GM12865 (cell line): ENCODE data around the gene RAP1GAP2.

Source experiments
- DNase-seq: peaks from one replicate; pipeline ENCODE4 v3.0.0; 2010; ENCODE audit warnings: low read depth
- H3K4me3 ChIP-seq: 2 replicates; pipeline ENCODE4 v1.5.1; 2011; ENCODE audit warnings: mild to moderate bottlenecking, low read depth, low read length, control low read depth
- TF ChIP-seq, protein P1 (sequence below): IDR thresholded peaks from 2 replicates; pipeline ENCODE4 v1.5.1; 2011; ENCODE audit warnings: low read length, control low read depth, low read depth, inconsistent platforms; ENCODE audit not compliant: insufficient read depth; ENCODE audit errors: missing control alignments

Gene RAP1GAP2

GRCh38 chr17:2964028-2964356 is 167.8 kb downstream of the RAP1GAP2 start:
- no peak for DNase-seq
- no peak overlapping the region for H3K4me3 ChIP-seq
- TF ChIP-seq, protein P1, sequence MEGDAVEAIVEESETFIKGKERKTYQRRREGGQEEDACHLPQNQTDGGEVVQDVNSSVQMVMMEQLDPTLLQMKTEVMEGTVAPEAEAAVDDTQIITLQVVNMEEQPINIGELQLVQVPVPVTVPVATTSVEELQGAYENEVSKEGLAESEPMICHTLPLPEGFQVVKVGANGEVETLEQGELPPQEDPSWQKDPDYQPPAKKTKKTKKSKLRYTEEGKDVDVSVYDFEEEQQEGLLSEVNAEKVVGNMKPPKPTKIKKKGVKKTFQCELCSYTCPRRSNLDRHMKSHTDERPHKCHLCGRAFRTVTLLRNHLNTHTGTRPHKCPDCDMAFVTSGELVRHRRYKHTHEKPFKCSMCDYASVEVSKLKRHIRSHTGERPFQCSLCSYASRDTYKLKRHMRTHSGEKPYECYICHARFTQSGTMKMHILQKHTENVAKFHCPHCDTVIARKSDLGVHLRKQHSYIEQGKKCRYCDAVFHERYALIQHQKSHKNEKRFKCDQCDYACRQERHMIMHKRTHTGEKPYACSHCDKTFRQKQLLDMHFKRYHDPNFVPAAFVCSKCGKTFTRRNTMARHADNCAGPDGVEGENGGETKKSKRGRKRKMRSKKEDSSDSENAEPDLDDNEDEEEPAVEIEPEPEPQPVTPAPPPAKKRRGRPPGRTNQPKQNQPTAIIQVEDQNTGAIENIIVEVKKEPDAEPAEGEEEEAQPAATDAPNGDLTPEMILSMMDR: no peak

DNA sequence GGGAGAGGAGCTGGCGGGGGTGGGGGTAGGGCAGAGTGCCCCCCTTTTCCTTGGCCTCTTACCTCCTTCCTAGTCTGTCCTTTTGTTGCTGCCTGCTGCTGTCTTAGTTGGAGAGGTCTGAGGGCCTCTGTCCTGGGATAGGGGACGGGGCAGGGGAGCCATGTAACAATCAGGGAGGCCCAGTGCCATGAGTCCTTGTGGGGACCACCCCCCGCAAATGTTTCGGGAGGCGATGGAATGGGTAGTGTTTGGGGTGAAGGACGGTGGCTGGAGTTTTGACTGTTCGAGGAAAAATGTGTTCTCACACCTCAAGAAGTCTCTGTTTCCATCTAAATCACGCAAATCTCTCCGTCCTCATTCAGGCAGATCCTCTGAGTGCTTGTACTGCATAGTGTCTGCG is 168.1 kb downstream of the RAP1GAP2 start:
- no peak for DNase-seq
- no peak overlapping the region for H3K4me3 ChIP-seq
- TF ChIP-seq, protein P1: no peak

GRCh38 chr17:2964831-2965230 is 168.6 kb downstream of the RAP1GAP2 start:
- no peak overlapping the region for H3K4me3 ChIP-seq
- DNase-seq: no peak
- TF ChIP-seq, protein P1: no peak

DNA sequence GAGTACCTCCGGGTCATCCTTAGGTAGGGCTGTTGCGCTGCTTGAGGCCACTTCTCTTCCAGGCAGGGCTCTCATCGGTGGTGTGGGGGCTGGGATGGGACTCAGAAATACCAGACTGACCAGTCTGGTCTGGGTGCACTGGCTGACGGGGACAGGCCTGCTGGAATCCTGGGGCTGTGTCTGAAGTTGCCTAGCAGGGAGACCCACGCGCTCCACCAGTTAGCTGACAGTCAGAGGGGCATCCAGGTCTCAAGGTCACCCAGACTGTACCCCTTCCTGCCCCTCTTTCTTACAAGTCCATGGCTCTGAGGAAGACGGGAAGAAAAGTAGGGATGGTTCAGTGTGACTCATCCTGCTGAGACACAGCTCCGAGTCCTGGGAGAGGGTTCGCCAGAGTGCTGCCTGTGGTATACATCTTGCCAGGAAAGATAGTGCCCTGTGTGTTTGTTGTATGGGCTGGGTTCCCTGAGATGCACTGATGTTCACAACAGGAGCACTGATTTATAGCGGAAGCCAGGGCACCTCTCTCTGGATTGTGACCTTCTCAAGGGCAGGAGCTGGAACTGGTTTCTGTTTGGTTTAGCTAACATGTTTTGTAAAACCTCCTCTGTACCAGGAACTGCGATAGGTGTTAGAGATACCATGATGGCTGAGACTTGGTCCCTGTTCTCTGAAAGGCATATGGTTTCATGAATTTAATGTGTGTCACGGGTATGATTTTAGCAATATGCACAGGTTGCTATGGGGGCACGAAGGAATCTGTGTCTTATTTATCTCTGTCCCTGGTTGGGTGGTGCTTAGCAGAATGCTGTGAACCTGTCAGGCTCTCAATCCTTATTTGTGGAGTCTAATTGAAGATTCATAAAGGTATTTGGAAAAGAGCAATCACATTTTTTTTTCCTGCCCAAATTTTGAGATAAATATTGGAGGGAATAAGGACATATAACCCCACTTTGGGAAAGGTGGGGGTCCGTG is 169.7 kb downstream of the RAP1GAP2 start:
- TF ChIP-seq, protein P1: no peak
- DNase-seq: no peak
- no peak overlapping the region for H3K4me3 ChIP-seq

DNA sequence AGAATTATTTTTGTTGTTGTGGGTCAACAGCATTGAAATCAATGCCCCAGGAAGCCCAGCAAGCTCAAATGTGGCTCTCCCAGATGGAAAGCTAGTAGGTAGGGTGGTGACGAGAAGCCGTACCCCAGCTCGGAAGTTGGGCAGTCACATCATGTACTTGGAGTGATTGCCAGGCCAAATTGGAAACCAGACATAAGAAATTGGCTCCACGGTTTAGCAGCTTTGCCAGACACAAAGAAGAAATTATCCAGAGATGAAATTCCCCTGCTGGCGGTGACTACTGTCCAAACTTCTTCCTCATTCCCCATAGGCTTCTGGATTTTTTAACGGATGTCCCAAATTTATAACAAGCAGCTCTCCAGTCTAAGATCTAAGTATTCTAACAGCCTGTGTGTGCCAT is 171.3 kb downstream of the RAP1GAP2 start:
- H3K4me3 ChIP-seq: no peak overlapping the region
- TF ChIP-seq, protein P1: no peak
- no peak for DNase-seq

DNA sequence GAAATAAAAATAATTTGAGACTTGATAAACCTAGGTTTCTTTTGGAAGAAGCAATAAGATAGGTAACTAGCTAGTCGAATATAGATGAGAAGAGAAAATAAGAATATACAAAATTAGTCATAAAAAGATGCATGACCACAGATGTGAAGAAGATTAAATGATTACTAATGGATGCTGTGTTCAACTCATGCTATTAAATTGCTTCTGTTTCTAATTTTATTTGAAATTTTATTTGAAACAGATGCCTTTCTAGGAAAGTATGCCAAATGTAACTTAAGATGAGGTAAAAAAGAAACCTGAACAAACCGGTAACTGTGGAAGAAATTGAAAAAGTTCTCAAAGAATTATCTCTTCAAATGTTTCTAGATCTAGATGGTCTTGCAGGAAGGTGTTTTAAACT is 175.6 kb downstream of the RAP1GAP2 start:
- no peak for DNase-seq
- TF ChIP-seq, protein P1: no peak
- H3K4me3 ChIP-seq: no peak overlapping the region
